ENCODE measurements around the gene SRI. TPM values are rescaled to one million over a fixed set of nuclear protein-coding genes. Genes with fewer than 3 reads are reported as not detected.
"Not testable (repeated sequence)": the region's sequence is repeated elsewhere in the genome, so short reads cannot be mapped to it uniquely, and the experiment has no call there.

SRI gene
- 10 to 100 TPM; 44.5 to 76.6 (median 62.6) TPM for total RNA-seq

GRCh38 chr7:88219781-88220747, at the start of gene SRI:
SRI (minus strand) TSS chr7:88220038; CDS start chr7:88220026, 12 bp downstream.
- Histone ChIP-seq H3K27ac (peak within 1 kb of the TSS; percentile 85 to 92 (median 90)), H3K4me3 (peak within 1 kb of the TSS; percentile 80 to 96 (median 88)), H3K36me3 (peaks cover 0 to 18% (median 0%) of the 10 kb centered on the region in 3 donors), H3K27me3 (no peaks in the 10 kb centered on the region), H3K4me1 (peaks cover 4 to 40% (median 4%) of the 10 kb centered on the region in 3 donors), H3K9me3 (no peaks in the 10 kb centered on the region)
- 1% methylated on average over 17 to 37 of the region's 75 CpGs for WGBS, 2 donors
- TF ChIP-seq POLR2A (IDR thresholded peaks at IDR 0.05) = peak in 2 of 4 donors; percentile 63 to 82
- peak; percentile 79 to 94 (median 84) for TF ChIP-seq CTCF (IDR thresholded peaks at IDR 0.05)
- intact Hi-C loops (cut with DNase I) = no loop called here
- peak; percentile 55 for DNase-seq

GRCh38 chr7:88269586-88269985, 49.7 kb upstream of the SRI start:
- Histone ChIP-seq H3K27me3 (no peaks in the 10 kb centered on the region), H3K4me1 (no peaks in the 10 kb centered on the region), H3K36me3 (no peaks in the 10 kb centered on the region), H3K27ac (no peak overlapping the region), H3K9me3 (no peaks in the 10 kb centered on the region), H3K4me3 (no peak overlapping the region)
- TF ChIP-seq POLR2A (IDR thresholded peaks at IDR 0.05) = no peak
- no peak for TF ChIP-seq CTCF (IDR thresholded peaks at IDR 0.05)
- WGBS, 2 donors = 68 to 75% methylated on average over 3 of the region's 3 CpGs
- intact Hi-C loops (cut with DNase I) = no loop called here
- no peak for DNase-seq

- Histone ChIP-seq H3K27me3 (no peaks in the 10 kb centered on the region), H3K36me3 (no peaks in the 10 kb centered on the region), H3K4me3 (no peak overlapping the region), H3K4me1 (no peaks in the 10 kb centered on the region), H3K9me3 (no peaks in the 10 kb centered on the region), H3K27ac (no peak overlapping the region)
- DNase-seq = no peak
- no peak for TF ChIP-seq CTCF (IDR thresholded peaks at IDR 0.05)
- TF ChIP-seq POLR2A (IDR thresholded peaks at IDR 0.05) = no peak
- WGBS, 2 donors = 34 to 40% methylated on average over 2 of the region's 2 CpGs
- intact Hi-C loops (cut with DNase I) = no loop called here
These were observed 49.0 kb upstream of the SRI start for GRCh38 chr7:88268858-88269257.

- Histone ChIP-seq H3K9me3 (no peaks in the 10 kb centered on the region), H3K27me3 (no peaks in the 10 kb centered on the region), H3K4me3 (no peak overlapping the region), H3K36me3 (no peaks in the 10 kb centered on the region), H3K4me1 (no peaks in the 10 kb centered on the region), H3K27ac (no peak overlapping the region)
- WGBS, 2 donors = 41 to 83% methylated on average over 2 of the region's 2 CpGs
- TF ChIP-seq POLR2A (IDR thresholded peaks at IDR 0.05) = no peak
- no peak for TF ChIP-seq CTCF (IDR thresholded peaks at IDR 0.05)
- intact Hi-C loops (cut with DNase I) = no loop called here
- no peak for DNase-seq
These were observed 48.2 kb upstream of the SRI start for GRCh38 chr7:88268051-88268450.

- no peak for TF ChIP-seq CTCF (IDR thresholded peaks at IDR 0.05)
- no peak for TF ChIP-seq POLR2A (IDR thresholded peaks at IDR 0.05)
- no peak overlapping the region for H3K4me3 ChIP-seq
- no peak overlapping the region for H3K27ac ChIP-seq
- no peak for DNase-seq
- H3K9me3 ChIP-seq = no peaks in the 10 kb centered on the region
- intact Hi-C loops (cut with DNase I) = no loop called here
- no peaks in the 10 kb centered on the region for H3K27me3 ChIP-seq
- 88 to 91% methylated on average over 4 of the region's 4 CpGs for WGBS, 2 donors
- no peaks in the 10 kb centered on the region for H3K36me3 ChIP-seq
- no peaks in the 10 kb centered on the region for H3K4me1 ChIP-seq
These were observed 47.6 kb upstream of the SRI start for GRCh38 chr7:88267421-88267820.

GRCh38 chr7:88264987-88265386, 45.1 kb upstream of the SRI start:
- H3K27ac ChIP-seq; H3K36me3 ChIP-seq; intact Hi-C loops (cut with DNase I); DNase-seq; H3K27me3 ChIP-seq; H3K4me1 ChIP-seq; H3K4me3 ChIP-seq; H3K9me3 ChIP-seq: not testable (repeated sequence)
- 54 to 72% methylated on average over 3 of the region's 3 CpGs for WGBS, 2 donors

Data from esophagus squamous epithelium (tissue), 5 donors.